LNCaP clone FGC (cell line): ENCODE data around the gene FAH.

Experiments
- DNase-seq: peaks from one replicate; pipeline ENCODE4 v3.0.0-alpha.2; 2011; ENCODE audit warnings: low read depth
- H3K4me3 ChIP-seq: 2 replicates; pipeline ENCODE4 v1.5.1; 2011; ENCODE audit warnings: mild to moderate bottlenecking, low read depth, low read length, control low read depth
- CTCF ChIP-seq: IDR thresholded peaks from 2 replicates; pipeline ENCODE4 v1.5.1; 2012; ENCODE audit warnings: mild to moderate bottlenecking; ENCODE audit not compliant: control insufficient read depth, insufficient read depth; ENCODE audit errors: extremely low read depth

Gene FAH

GRCh38 chr15:80161468-80162016, 8.7 kb downstream of the FAH start:
- H3K4me3 ChIP-seq = no peak overlapping the region
- DNase-seq = no peak
- no peak for TF ChIP-seq CTCF

- no peak overlapping the region for H3K4me3 ChIP-seq
- DNase-seq = no peak
- TF ChIP-seq CTCF = no peak
Measured at GRCh38 chr15:80162059-80162554, 9.3 kb downstream of the FAH start.

GRCh38 chr15:80163217-80163616, 10.4 kb downstream of the FAH start:
- TF ChIP-seq CTCF = no peak

GRCh38 chr15:80163897-80164296, 11.1 kb downstream of the FAH start:
- no peak for DNase-seq
- no peak overlapping the region for H3K4me3 ChIP-seq
- TF ChIP-seq CTCF = no peak

More at GRCh38 chr15:80163217-80163616, 10.4 kb downstream of the FAH start:
- H3K4me3 ChIP-seq = no peak overlapping the region
- DNase-seq = no peak

- TF ChIP-seq CTCF = no peak
- no peak overlapping the region for H3K4me3 ChIP-seq
- no peak for DNase-seq
Measured at GRCh38 chr15:80167936-80168335, 15.1 kb downstream of the FAH start.

GRCh38 chr15:80168421-80168820, 15.6 kb downstream of the FAH start:
- H3K4me3 ChIP-seq = no peak overlapping the region
- no peak for TF ChIP-seq CTCF
- no peak for DNase-seq

- no peak for DNase-seq
- H3K4me3 ChIP-seq = no peak overlapping the region
- TF ChIP-seq CTCF = no peak
Measured at GRCh38 chr15:80169768-80170357, 17.1 kb downstream of the FAH start.
